Neural progenitor cell (in vitro differentiated cells): ENCODE measurements around the gene CTNNAL1.

Experiments used
- CTCF ChIP-seq: fragments of 200-600 bp; sonication (generic); IDR thresholded peaks from 2 replicates; pipeline ENCODE4 v1.5.1; 2017; ENCODE audit warnings: antibody characterized with exemption, mild to moderate bottlenecking
- EZH2 ChIP-seq: fragments of 200-600 bp; sonication (generic); IDR thresholded peaks from 2 replicates; pipeline ENCODE4 v1.6.1; 2017; ENCODE audit warnings: antibody characterized with exemption, mild to moderate bottlenecking, moderate library complexity
- EZH2phosphoT487 ChIP-seq: fragments of 200-600 bp; sonication (generic); IDR thresholded peaks from 2 replicates; pipeline ENCODE4 v1.6.1; 2017; ENCODE audit warnings: antibody characterized with exemption

DNA sequence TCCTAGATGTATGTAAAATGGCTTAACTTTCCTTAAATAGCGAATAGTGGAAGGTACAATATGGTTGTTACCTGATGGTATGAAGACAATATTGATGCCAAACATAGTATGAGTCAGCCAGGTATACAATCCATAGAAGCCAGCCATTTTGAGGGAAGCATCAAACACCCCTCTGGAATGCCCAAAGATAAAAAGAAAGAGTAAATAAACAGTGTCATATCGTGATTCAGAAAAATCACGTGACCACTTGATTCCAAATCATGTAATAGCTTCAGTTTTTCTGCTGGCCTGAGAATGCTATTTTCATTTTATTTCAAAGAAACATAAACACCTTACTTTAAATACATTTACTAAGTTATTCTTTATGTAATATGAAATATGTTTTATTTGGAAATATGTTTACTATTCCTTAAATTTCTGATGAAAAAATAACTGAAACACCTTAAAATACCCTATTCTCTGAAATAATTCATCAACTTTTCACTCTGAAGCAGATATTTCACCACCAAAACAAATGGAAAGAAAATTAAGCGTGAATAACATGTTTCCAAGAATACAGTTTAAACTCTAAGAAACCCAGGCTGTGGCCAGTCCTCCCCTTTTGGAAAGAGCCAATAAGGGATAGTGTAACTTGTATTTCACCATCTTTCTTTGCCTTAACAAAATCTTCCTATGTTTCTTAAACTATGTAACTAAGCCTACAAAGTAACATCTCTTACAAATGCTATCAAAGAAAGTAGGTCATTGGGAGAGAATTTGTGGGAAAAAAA, 24.8 kb upstream of the CTNNAL1 start:
- TF ChIP-seq CTCF (no peak), EZH2 (no peak), EZH2phosphoT487 (no peak)
